Measurements from ENCODE around the gene NAV2.

The NAV2 gene

GRCh38 chr11:19881177-19881576 is 168.5 kb downstream of the NAV2 start:
- no peak for DNase-seq (ENCODE audit: low read depth)
- TF ChIP-seq CTCF (IDR thresholded peaks at IDR 0.05; ENCODE audit: control insufficient read depth, extremely low read depth, insufficient read depth): no peak
- no peak overlapping the region for H3K4me3 ChIP-seq (ENCODE audit: low read depth, low read length)

- DNase-seq (ENCODE audit: low read depth): no peak
- no peak overlapping the region for H3K4me3 ChIP-seq (ENCODE audit: low read depth, low read length)
- TF ChIP-seq CTCF (IDR thresholded peaks at IDR 0.05; ENCODE audit: control insufficient read depth, extremely low read depth, insufficient read depth): no peak
These were observed 169.7 kb downstream of the NAV2 start for GRCh38 chr11:19882356-19882755.

GRCh38 chr11:19886498-19886897 is 173.9 kb downstream of the NAV2 start:
- no peak overlapping the region for H3K4me3 ChIP-seq (ENCODE audit: low read depth, low read length)
- DNase-seq (ENCODE audit: low read depth): no peak
- no peak for TF ChIP-seq CTCF (IDR thresholded peaks at IDR 0.05; ENCODE audit: control insufficient read depth, extremely low read depth, insufficient read depth)

GRCh38 chr11:19887842-19888241 is 175.2 kb downstream of the NAV2 start:
- no peak overlapping the region for H3K4me3 ChIP-seq (ENCODE audit: low read depth, low read length)
- TF ChIP-seq CTCF (IDR thresholded peaks at IDR 0.05; ENCODE audit: control insufficient read depth, extremely low read depth, insufficient read depth): no peak
- no peak for DNase-seq (ENCODE audit: low read depth)

- TF ChIP-seq CTCF (IDR thresholded peaks at IDR 0.05; ENCODE audit: control insufficient read depth, extremely low read depth, insufficient read depth): no peak
- H3K4me3 ChIP-seq (ENCODE audit: low read depth, low read length): no peak overlapping the region
- DNase-seq (ENCODE audit: low read depth): no peak
These were observed 176.9 kb downstream of the NAV2 start for GRCh38 chr11:19889531-19889930.

- no peak overlapping the region for H3K4me3 ChIP-seq (ENCODE audit: low read depth, low read length)
- no peak for TF ChIP-seq CTCF (IDR thresholded peaks at IDR 0.05; ENCODE audit: control insufficient read depth, extremely low read depth, insufficient read depth)
- DNase-seq (ENCODE audit: low read depth): no peak
These were observed 177.7 kb downstream of the NAV2 start for GRCh38 chr11:19890308-19890707.

GRCh38 chr11:19891022-19891421 is 178.4 kb downstream of the NAV2 start:
- no peak for DNase-seq (ENCODE audit: low read depth)
- TF ChIP-seq CTCF (IDR thresholded peaks at IDR 0.05; ENCODE audit: control insufficient read depth, extremely low read depth, insufficient read depth): no peak
- no peak overlapping the region for H3K4me3 ChIP-seq (ENCODE audit: low read depth, low read length)
